ENCODE results near the gene GKN2.
"Not testable (repeated sequence)": the region's sequence is repeated elsewhere in the genome, so short reads cannot be mapped to it uniquely, and the experiment has no call there.

Gene GKN2

DNA sequence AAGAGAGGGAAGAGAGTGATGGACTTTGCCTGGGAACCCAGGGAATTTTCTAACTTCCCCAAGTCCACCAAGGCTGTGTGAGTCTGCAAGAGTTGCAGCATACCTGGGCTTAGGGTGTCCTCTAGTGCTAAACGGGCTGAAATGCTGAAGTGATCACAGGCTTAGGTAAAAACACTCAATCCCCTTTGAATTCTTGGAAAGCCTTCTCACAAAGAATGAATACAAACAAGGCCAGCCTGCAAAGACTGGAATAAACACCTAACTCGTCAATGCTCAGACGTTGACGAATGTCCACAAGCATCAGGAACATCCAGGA is 51.5 kb downstream of the GKN2 start:
- Histone ChIP-seq H3K4me1 (peaks cover 2% of the 10 kb centered on the region), H3K4me2 (no peak overlapping the region), H3K9ac (no peak overlapping the region), H3K9me3 (peaks cover 27% of the 10 kb centered on the region), H3K4me3 (no peak overlapping the region), H3K27me3 (no peaks in the 10 kb centered on the region), H3K36me3 (no peaks in the 10 kb centered on the region), H4K20me1 (no peaks in the 10 kb centered on the region), H3K27ac (no peak overlapping the region)
- TF ChIP-seq Cebpa-rat (IDR thresholded peaks at IDR 0.05), result no peak

DNA sequence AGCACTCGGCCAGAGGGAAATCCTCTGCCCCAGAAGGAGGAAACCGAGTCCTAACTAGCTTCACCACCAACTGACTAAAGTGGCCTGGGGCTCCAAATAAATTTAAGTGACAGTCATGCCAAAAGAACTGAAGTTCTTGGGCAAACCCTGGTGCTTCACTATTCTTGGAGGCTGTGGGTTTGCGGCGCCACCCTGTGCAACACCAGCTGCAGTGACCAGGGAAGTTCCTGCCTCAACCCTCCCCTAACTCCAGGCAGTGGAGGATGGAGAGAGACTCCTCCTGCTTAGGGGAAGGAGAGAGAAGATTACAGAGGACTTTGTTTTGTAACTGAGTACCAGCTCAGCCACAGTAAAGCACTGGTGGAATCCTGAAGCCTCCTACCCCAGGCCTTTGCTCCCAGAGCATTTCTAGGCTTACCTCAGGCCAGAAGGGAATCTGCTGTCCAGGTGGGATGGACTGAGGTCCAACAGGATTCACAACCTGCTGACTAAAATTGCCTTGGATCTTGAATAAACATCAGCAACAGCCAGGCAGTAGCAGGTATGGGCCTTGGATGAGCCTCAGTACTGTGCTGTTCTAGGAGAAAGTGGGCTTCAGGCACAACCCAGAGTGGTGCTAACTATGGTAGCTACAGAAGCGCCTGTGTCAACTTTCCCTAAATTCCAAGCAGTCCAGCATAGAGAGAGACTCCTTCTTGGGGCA is 52.0 kb downstream of the GKN2 start:
- no peak for TF ChIP-seq Cebpa-rat (IDR thresholded peaks at IDR 0.05)
- no peak overlapping the region for H3K27ac ChIP-seq

DNA sequence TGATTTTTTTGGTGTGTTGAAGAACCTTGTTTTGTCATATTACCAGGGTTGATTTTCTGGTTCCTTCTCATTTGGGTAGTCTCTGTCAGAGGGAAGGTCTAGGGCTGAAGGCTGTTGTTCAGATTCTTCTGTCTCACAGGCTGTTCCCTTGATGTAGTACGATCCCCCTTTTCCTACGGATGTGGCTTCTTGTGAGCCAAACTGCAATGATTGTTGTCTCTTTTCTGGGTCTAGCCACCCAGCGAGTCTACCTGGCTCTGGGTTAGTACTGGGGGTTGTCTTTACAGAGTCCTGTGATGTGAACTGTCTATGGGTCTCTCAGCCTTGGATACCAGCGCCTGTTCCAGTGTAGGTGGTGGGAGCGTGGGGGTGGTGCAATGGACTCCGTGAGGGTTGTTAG is 56.7 kb downstream of the GKN2 start:
- H3K9ac ChIP-seq, H4K20me1 ChIP-seq, H3K4me3 ChIP-seq, H3K27me3 ChIP-seq, H3K9me3 ChIP-seq, H3K4me1 ChIP-seq, H3K4me2 ChIP-seq, H3K27ac ChIP-seq, H3K36me3 ChIP-seq: not testable (repeated sequence)

More for the DNA sequence above, 52.0 kb downstream of the GKN2 start:
- H3K4me1 ChIP-seq, result no peaks in the 10 kb centered on the region
- H3K27me3 ChIP-seq, result no peaks in the 10 kb centered on the region
- H3K4me3 ChIP-seq, result no peak overlapping the region
- no peak overlapping the region for H3K4me2 ChIP-seq
- H4K20me1 ChIP-seq, result no peaks in the 10 kb centered on the region
- H3K36me3 ChIP-seq, result no peaks in the 10 kb centered on the region
- H3K9ac ChIP-seq, result no peak overlapping the region
- H3K9me3 ChIP-seq, result peaks cover 27% of the 10 kb centered on the region

All from BLaER1 (cell line).